ENCODE results near the gene MRE11.

DNA sequence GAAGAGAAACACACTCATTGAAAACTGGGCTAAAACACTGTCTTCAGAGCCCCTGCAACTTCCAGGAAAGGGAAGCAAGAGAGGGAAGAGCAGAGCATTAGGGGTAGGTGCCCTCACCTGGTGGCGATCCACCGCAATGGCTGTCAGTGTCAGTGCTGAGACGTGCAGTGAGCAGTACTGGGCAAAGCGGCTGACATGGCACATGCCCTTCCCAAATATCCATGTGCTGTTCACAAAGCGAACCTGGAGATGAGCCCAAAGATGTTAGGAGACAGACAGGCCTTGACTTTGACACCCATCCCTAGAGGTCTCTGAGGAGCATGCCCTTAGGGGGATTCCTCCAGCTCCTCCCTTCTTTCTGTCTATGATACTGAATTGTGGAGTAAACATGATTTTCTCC lies 97.4 kb downstream of the MRE11 start:
- no peak for TF ChIP-seq CTCF (IDR thresholded peaks at IDR 0.05; ENCODE audit: low read depth, low read length, poor library complexity, severe bottlenecking)
- no peak for TF ChIP-seq EZH2phosphoT487 (IDR thresholded peaks at IDR 0.05; ENCODE audit: borderline replicate concordance, low read length)
